ENCODE data around the gene CREBRF. TPM values are rescaled to one million over a fixed set of nuclear protein-coding genes. Genes with fewer than 3 reads are reported as not detected.

Gene CREBRF
- total and polyA plus RNA-seq, 4 donors: 2.0 to 12.0 (median 7.7) TPM

- H3K36me3 ChIP-seq (ENCODE audit: control insufficient read depth in 4 of 4, insufficient read depth in 3 of 4, low read depth in 1 of 4, low read length in 3 of 4): peaks cover under 1 to 12% (median 4%) of the 10 kb centered on the region in 4 donors
- no peaks in the 10 kb centered on the region for H3K27me3 ChIP-seq (ENCODE audit: control insufficient read depth in 4 of 4, insufficient read depth in 4 of 4, low read length in 3 of 4)
- TF ChIP-seq, protein P1, sequence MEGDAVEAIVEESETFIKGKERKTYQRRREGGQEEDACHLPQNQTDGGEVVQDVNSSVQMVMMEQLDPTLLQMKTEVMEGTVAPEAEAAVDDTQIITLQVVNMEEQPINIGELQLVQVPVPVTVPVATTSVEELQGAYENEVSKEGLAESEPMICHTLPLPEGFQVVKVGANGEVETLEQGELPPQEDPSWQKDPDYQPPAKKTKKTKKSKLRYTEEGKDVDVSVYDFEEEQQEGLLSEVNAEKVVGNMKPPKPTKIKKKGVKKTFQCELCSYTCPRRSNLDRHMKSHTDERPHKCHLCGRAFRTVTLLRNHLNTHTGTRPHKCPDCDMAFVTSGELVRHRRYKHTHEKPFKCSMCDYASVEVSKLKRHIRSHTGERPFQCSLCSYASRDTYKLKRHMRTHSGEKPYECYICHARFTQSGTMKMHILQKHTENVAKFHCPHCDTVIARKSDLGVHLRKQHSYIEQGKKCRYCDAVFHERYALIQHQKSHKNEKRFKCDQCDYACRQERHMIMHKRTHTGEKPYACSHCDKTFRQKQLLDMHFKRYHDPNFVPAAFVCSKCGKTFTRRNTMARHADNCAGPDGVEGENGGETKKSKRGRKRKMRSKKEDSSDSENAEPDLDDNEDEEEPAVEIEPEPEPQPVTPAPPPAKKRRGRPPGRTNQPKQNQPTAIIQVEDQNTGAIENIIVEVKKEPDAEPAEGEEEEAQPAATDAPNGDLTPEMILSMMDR (IDR thresholded peaks at IDR 0.05; ENCODE audit: low read depth, low read length, missing input control): no peak
- no peak for TF ChIP-seq RXRA (IDR thresholded peaks at IDR 0.05)
- no peak for TF ChIP-seq EGR1 (IDR thresholded peaks at IDR 0.05; ENCODE audit: low read depth in 2 of 2)
- no peak for TF ChIP-seq TAF1 (conservative IDR thresholded peaks at IDR 0.05)
- TF ChIP-seq SP1 (IDR thresholded peaks at IDR 0.05): no peak
- no peak for TF ChIP-seq MAX (IDR thresholded peaks at IDR 0.05)
- no peak for TF ChIP-seq REST (IDR thresholded peaks at IDR 0.05)
- TF ChIP-seq GABPA (IDR thresholded peaks at IDR 0.05 in 1 of 2, conservative IDR thresholded peaks at IDR 0.05 in 1 of 2): no peak
- no peak for TF ChIP-seq HNF4G (IDR thresholded peaks at IDR 0.05)
- no peak for TF ChIP-seq HNF4A (conservative IDR thresholded peaks at IDR 0.05)
- no peak for TF ChIP-seq FOXA1 (IDR thresholded peaks at IDR 0.05)
- TF ChIP-seq JUND (IDR thresholded peaks at IDR 0.05): no peak
- TF ChIP-seq ATF3 (IDR thresholded peaks at IDR 0.05): no peak
- TF ChIP-seq, protein P2, sequence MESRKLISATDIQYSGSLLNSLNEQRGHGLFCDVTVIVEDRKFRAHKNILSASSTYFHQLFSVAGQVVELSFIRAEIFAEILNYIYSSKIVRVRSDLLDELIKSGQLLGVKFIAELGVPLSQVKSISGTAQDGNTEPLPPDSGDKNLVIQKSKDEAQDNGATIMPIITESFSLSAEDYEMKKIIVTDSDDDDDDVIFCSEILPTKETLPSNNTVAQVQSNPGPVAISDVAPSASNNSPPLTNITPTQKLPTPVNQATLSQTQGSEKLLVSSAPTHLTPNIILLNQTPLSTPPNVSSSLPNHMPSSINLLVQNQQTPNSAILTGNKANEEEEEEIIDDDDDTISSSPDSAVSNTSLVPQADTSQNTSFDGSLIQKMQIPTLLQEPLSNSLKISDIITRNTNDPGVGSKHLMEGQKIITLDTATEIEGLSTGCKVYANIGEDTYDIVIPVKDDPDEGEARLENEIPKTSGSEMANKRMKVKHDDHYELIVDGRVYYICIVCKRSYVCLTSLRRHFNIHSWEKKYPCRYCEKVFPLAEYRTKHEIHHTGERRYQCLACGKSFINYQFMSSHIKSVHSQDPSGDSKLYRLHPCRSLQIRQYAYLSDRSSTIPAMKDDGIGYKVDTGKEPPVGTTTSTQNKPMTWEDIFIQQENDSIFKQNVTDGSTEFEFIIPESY (IDR thresholded peaks at IDR 0.05): no peak
- no peak for TF ChIP-seq NR2F2 (IDR thresholded peaks at IDR 0.05)
- H3K27ac ChIP-seq (ENCODE audit: low read depth in 1 of 2, low read length in 2 of 2): no peak overlapping the region
- WGBS: 92% methylated on average over 8 of the region's 8 CpGs
- H3K9ac ChIP-seq (ENCODE audit: low read depth in 1 of 2, low read length in 2 of 2): no peak overlapping the region
- no peak for DNase-seq (ENCODE audit: low spot score)
- peaks cover 3 to 8% (median 4%) of the 10 kb centered on the region in 4 donors for H3K4me1 ChIP-seq (ENCODE audit: control insufficient read depth in 4 of 4, insufficient read depth in 4 of 4, low read length in 3 of 4)
- no peaks in the 10 kb centered on the region for H3K9me3 ChIP-seq (ENCODE audit: control insufficient read depth in 4 of 4, low read length in 3 of 4)
- no peak overlapping the region for H3K4me3 ChIP-seq (ENCODE audit: low read depth in 1 of 3, low read length in 3 of 3)
Observed at GRCh38 chr5:173143567-173143966, 87.4 kb downstream of the CREBRF start.
